ENCODE data around the gene TCEA3.
"Not testable (repeated sequence)": the region's sequence is repeated elsewhere in the genome, so short reads cannot be mapped to it uniquely, and the experiment has no call there.

Gene TCEA3

GRCh38 chr1:23376890-23377811 lies 47.4 kb downstream of the TCEA3 start:
- H3K4me1 ChIP-seq (ENCODE audit: control insufficient read depth, insufficient read depth, low read length), result peaks cover 9% of the 10 kb centered on the region
- H3K9me3 ChIP-seq (ENCODE audit: control insufficient read depth in 2 of 2, low read length in 2 of 2), result no peaks in the 10 kb centered on the region
- H3K27ac ChIP-seq (ENCODE audit: low read length), result peak overlapping the region; percentile 67
- H3K4me3 ChIP-seq (ENCODE audit: low read length in 2 of 2), result peak overlapping the region in 1 of 2 donors; percentile 35
- no peaks in the 10 kb centered on the region for H3K27me3 ChIP-seq (ENCODE audit: control insufficient read depth in 1 of 2, insufficient read depth in 2 of 2, low read length in 2 of 2)
- peak overlapping the region in 1 of 2 donors; percentile 42 for H3K9ac ChIP-seq (ENCODE audit: low read length in 2 of 2)
- peaks cover 4 to 7% of the 10 kb centered on the region in 2 donors for H3K36me3 ChIP-seq (ENCODE audit: control insufficient read depth in 2 of 2, insufficient read depth in 2 of 2, low read length in 2 of 2)

GRCh38 chr1:23374079-23374735 lies 50.3 kb downstream of the TCEA3 start:
- H3K4me1 ChIP-seq (ENCODE audit: control insufficient read depth, insufficient read depth, low read length), result peaks cover 34% of the 10 kb centered on the region
- not testable (repeated sequence) for H3K9ac ChIP-seq (ENCODE audit: low read length in 2 of 2); H3K27ac ChIP-seq (ENCODE audit: low read length); H3K9me3 ChIP-seq (ENCODE audit: control insufficient read depth in 2 of 2, low read length in 2 of 2); H3K36me3 ChIP-seq (ENCODE audit: control insufficient read depth in 2 of 2, insufficient read depth in 2 of 2, low read length in 2 of 2); H3K4me3 ChIP-seq (ENCODE audit: low read length in 2 of 2); H3K27me3 ChIP-seq (ENCODE audit: control insufficient read depth in 1 of 2, insufficient read depth in 2 of 2, low read length in 2 of 2)

- Histone ChIP-seq H3K27ac (ENCODE audit: low read length) (no peak overlapping the region), H3K4me1 (ENCODE audit: control insufficient read depth, insufficient read depth, low read length) (peaks cover 42% of the 10 kb centered on the region), H3K9me3 (ENCODE audit: control insufficient read depth in 2 of 2, low read length in 2 of 2) (no peaks in the 10 kb centered on the region), H3K4me3 (ENCODE audit: low read length in 2 of 2) (no peak overlapping the region), H3K9ac (ENCODE audit: low read length in 2 of 2) (no peak overlapping the region), H3K27me3 (ENCODE audit: control insufficient read depth in 1 of 2, insufficient read depth in 2 of 2, low read length in 2 of 2) (no peaks in the 10 kb centered on the region), H3K36me3 (ENCODE audit: control insufficient read depth in 2 of 2, insufficient read depth in 2 of 2, low read length in 2 of 2) (peaks cover 0 to 4% of the 10 kb centered on the region in 2 donors)
Measured at GRCh38 chr1:23371987-23372880, 52.3 kb downstream of the TCEA3 start.

GRCh38 chr1:23370709-23371584 lies 53.6 kb downstream of the TCEA3 start:
- Histone ChIP-seq H3K36me3 (ENCODE audit: control insufficient read depth in 2 of 2, insufficient read depth in 2 of 2, low read length in 2 of 2) (peaks cover 3 to 8% of the 10 kb centered on the region in 2 donors), H3K9me3 (ENCODE audit: control insufficient read depth in 2 of 2, low read length in 2 of 2) (no peaks in the 10 kb centered on the region), H3K4me3 (ENCODE audit: low read length in 2 of 2) (peak overlapping the region; percentile 12 to 98), H3K27ac (ENCODE audit: low read length) (peak overlapping the region; percentile 95), H3K27me3 (ENCODE audit: control insufficient read depth in 1 of 2, insufficient read depth in 2 of 2, low read length in 2 of 2) (no peaks in the 10 kb centered on the region), H3K4me1 (ENCODE audit: control insufficient read depth, insufficient read depth, low read length) (peaks cover 46% of the 10 kb centered on the region), H3K9ac (ENCODE audit: low read length in 2 of 2) (peak overlapping the region; percentile 60 to 97)

GRCh38 chr1:23370330-23370708 lies 54.2 kb downstream of the TCEA3 start:
- no peaks in the 10 kb centered on the region for H3K27me3 ChIP-seq (ENCODE audit: control insufficient read depth in 1 of 2, insufficient read depth in 2 of 2, low read length in 2 of 2)
- peak overlapping the region; percentile 60 to 97 for H3K9ac ChIP-seq (ENCODE audit: low read length in 2 of 2)
- H3K36me3 ChIP-seq (ENCODE audit: control insufficient read depth in 2 of 2, insufficient read depth in 2 of 2, low read length in 2 of 2), result peaks cover 3 to 10% of the 10 kb centered on the region in 2 donors
- H3K4me3 ChIP-seq (ENCODE audit: low read length in 2 of 2), result peak overlapping the region; percentile 96 to 98
- peak overlapping the region; percentile 95 for H3K27ac ChIP-seq (ENCODE audit: low read length)
- peaks cover 46% of the 10 kb centered on the region for H3K4me1 ChIP-seq (ENCODE audit: control insufficient read depth, insufficient read depth, low read length)
- H3K9me3 ChIP-seq (ENCODE audit: control insufficient read depth in 2 of 2, low read length in 2 of 2), result no peaks in the 10 kb centered on the region

- H3K27ac ChIP-seq (ENCODE audit: low read length), result peak within 1 kb of the TSS; percentile 95
- peaks cover 0 to under 1% of the 10 kb centered on the region in 2 donors for H3K9me3 ChIP-seq (ENCODE audit: control insufficient read depth in 2 of 2, low read length in 2 of 2)
- H3K9ac ChIP-seq (ENCODE audit: low read length in 2 of 2), result peak within 1 kb of the TSS; percentile 97 to 98
- H3K27me3 ChIP-seq (ENCODE audit: control insufficient read depth in 1 of 2, insufficient read depth in 2 of 2, low read length in 2 of 2), result no peaks in the 10 kb centered on the region
- H3K4me3 ChIP-seq (ENCODE audit: low read length in 2 of 2), result peak within 1 kb of the TSS; percentile 96 to 98
- H3K4me1 ChIP-seq (ENCODE audit: control insufficient read depth, insufficient read depth, low read length), result peaks cover 46% of the 10 kb centered on the region
- H3K36me3 ChIP-seq (ENCODE audit: control insufficient read depth in 2 of 2, insufficient read depth in 2 of 2, low read length in 2 of 2), result peaks cover 7 to 12% of the 10 kb centered on the region in 2 donors
Measured at GRCh38 chr1:23369335-23370013, 55.1 kb downstream of the TCEA3 start, which contains the start of gene ZNF436. Gene ZNF436, minus strand, starts transcription at chr1:23369836. Its CDS starts 1,831 bp downstream, at chr1:23368005.

GRCh38 chr1:23368562-23369334 lies 55.8 kb downstream of the TCEA3 start:
- Histone ChIP-seq H3K4me3 (ENCODE audit: low read length in 2 of 2) (peak overlapping the region; percentile 96 to 98), H3K9me3 (ENCODE audit: control insufficient read depth in 2 of 2, low read length in 2 of 2) (peaks cover 0 to 5% of the 10 kb centered on the region in 2 donors), H3K36me3 (ENCODE audit: control insufficient read depth in 2 of 2, insufficient read depth in 2 of 2, low read length in 2 of 2) (peaks cover 12% of the 10 kb centered on the region in 2 donors), H3K27me3 (ENCODE audit: control insufficient read depth in 1 of 2, insufficient read depth in 2 of 2, low read length in 2 of 2) (no peaks in the 10 kb centered on the region), H3K4me1 (ENCODE audit: control insufficient read depth, insufficient read depth, low read length) (peaks cover 46% of the 10 kb centered on the region), H3K9ac (ENCODE audit: low read length in 2 of 2) (peak overlapping the region; percentile 97 to 98), H3K27ac (ENCODE audit: low read length) (peak overlapping the region; percentile 95)

- H3K36me3 ChIP-seq (ENCODE audit: control insufficient read depth in 2 of 2, insufficient read depth in 2 of 2, low read length in 2 of 2), result peaks cover 14 to 20% of the 10 kb centered on the region in 2 donors
- H3K4me3 ChIP-seq (ENCODE audit: low read length in 2 of 2), result peak overlapping the region; percentile 96 to 98
- H3K4me1 ChIP-seq (ENCODE audit: control insufficient read depth, insufficient read depth, low read length), result peaks cover 46% of the 10 kb centered on the region
- peaks cover under 1 to 12% of the 10 kb centered on the region in 2 donors for H3K9me3 ChIP-seq (ENCODE audit: control insufficient read depth in 2 of 2, low read length in 2 of 2)
- H3K27ac ChIP-seq (ENCODE audit: low read length), result peak overlapping the region; percentile 95
- peak overlapping the region; percentile 97 to 98 for H3K9ac ChIP-seq (ENCODE audit: low read length in 2 of 2)
- H3K27me3 ChIP-seq (ENCODE audit: control insufficient read depth in 1 of 2, insufficient read depth in 2 of 2, low read length in 2 of 2), result no peaks in the 10 kb centered on the region
Measured at GRCh38 chr1:23367791-23368561, 56.6 kb downstream of the TCEA3 start.
